SK-N-SH treated with all-trans-retinoic acid at 6 μM for 48 hours (cell line): ENCODE results near the gene RAD51B.

ENCODE experiments used
- ATAC-seq: fragments of 200-7000 bp; cut with Tn5 transposase; 3 replicates; pipeline ENCODE4 v1.9.1; 2020; ENCODE audit warnings: mild to moderate bottlenecking, moderate library complexity
- BACH2 ChIP-seq: fragments of 250-450 bp; sonication (Bioruptor Pico); IDR thresholded peaks from 2 replicates; pipeline ENCODE4 v1.9.0; 2021; ENCODE audit warnings: mild to moderate bottlenecking, borderline replicate concordance
- CREB5 ChIP-seq: fragments of 250-450 bp; sonication (Bioruptor Pico); IDR thresholded peaks from 2 replicates; pipeline ENCODE4 v1.5.1; 2020; ENCODE audit warnings: low read depth, mild to moderate bottlenecking, moderate library complexity
- CSDC2 ChIP-seq: fragments of 250-450 bp; sonication (Bioruptor Pico); IDR thresholded peaks from 2 replicates; pipeline ENCODE4 v1.5.0; 2020; ENCODE audit warnings: mild to moderate bottlenecking, moderate library complexity
- GLIS3 ChIP-seq: fragments of 250-450 bp; sonication (Bioruptor Pico); IDR thresholded peaks from 2 replicates; pipeline ENCODE4 v1.5.0; 2020; ENCODE audit warnings: mild to moderate bottlenecking, moderate library complexity
- ISL1 ChIP-seq: fragments of 250-450 bp; sonication (Bioruptor Pico); IDR thresholded peaks from 2 replicates; pipeline ENCODE4 v2.1.2; 2022; ENCODE audit warnings: mild to moderate bottlenecking, moderate library complexity
- OSR1 ChIP-seq: fragments of 250-450 bp; sonication (Bioruptor Pico); IDR thresholded peaks from 2 replicates; pipeline ENCODE4 v1.8.0; 2022; ENCODE audit warnings: moderate library complexity, mild to moderate bottlenecking, inconsistent platforms
- PATZ1 ChIP-seq: fragments of 250-450 bp; sonication (Bioruptor Pico); IDR thresholded peaks from 2 replicates; pipeline ENCODE4 v1.8.0; 2020; ENCODE audit warnings: mild to moderate bottlenecking, moderate library complexity, borderline replicate concordance
- PPARA ChIP-seq: fragments of 250-450 bp; sonication (Bioruptor Pico); IDR thresholded peaks from 2 replicates; pipeline ENCODE4 v1.5.0; 2020; ENCODE audit warnings: mild to moderate bottlenecking, borderline replicate concordance
- RARB ChIP-seq: fragments of 250-450 bp; sonication (Bioruptor Pico); IDR thresholded peaks from 2 replicates; pipeline ENCODE4 v1.8.0; 2021; ENCODE audit warnings: mild to moderate bottlenecking, moderate library complexity
- SNAI2 ChIP-seq: fragments of 250-450 bp; sonication (Bioruptor Pico); IDR thresholded peaks from 2 replicates; pipeline ENCODE4 v1.5.0; 2020; ENCODE audit warnings: mild to moderate bottlenecking, moderate library complexity
- TCF4 ChIP-seq: fragments of 250-450 bp; sonication (Bioruptor Pico); IDR thresholded peaks from 2 replicates; pipeline ENCODE4 v1.8.0; 2021; ENCODE audit warnings: mild to moderate bottlenecking, moderate library complexity, borderline replicate concordance
- TOX ChIP-seq: fragments of 250-450 bp; sonication (Bioruptor Pico); IDR thresholded peaks from 2 replicates; pipeline ENCODE4 v1.8.0; 2021; ENCODE audit warnings: mild to moderate bottlenecking, moderate library complexity, borderline replicate concordance
- ZC3H10 ChIP-seq: fragments of 250-450 bp; sonication (Bioruptor Pico); IDR thresholded peaks from 2 replicates; pipeline ENCODE4 v1.5.1; 2021; ENCODE audit warnings: mild to moderate bottlenecking, moderate library complexity
- ZFP3 ChIP-seq: fragments of 250-450 bp; sonication (Bioruptor Pico); IDR thresholded peaks from 2 replicates; pipeline ENCODE4 v1.5.0; 2020; ENCODE audit warnings: mild to moderate bottlenecking, moderate library complexity
- ZFP30 ChIP-seq: fragments of 450-650 bp; formaldehyde crosslinking; IDR thresholded peaks from 2 replicates; pipeline ENCODE4 v1.5.0; 2022; ENCODE audit warnings: mild to moderate bottlenecking, moderate library complexity
- ZNF565 ChIP-seq: fragments of 450-650 bp; formaldehyde crosslinking; conservative IDR thresholded peaks from 2 replicates; pipeline ENCODE4 v1.5.0; 2020; ENCODE audit warnings: low read depth, mild to moderate bottlenecking, moderate library complexity
- ZNF70 ChIP-seq: fragments of 450-650 bp; formaldehyde crosslinking; IDR thresholded peaks from 2 replicates; pipeline ENCODE4 v1.5.0; 2020; ENCODE audit warnings: mild to moderate bottlenecking, moderate library complexity
- ZNF8 ChIP-seq: fragments of 450-650 bp; formaldehyde crosslinking; IDR thresholded peaks from 2 replicates; pipeline ENCODE4 v1.5.0; 2020; ENCODE audit warnings: mild to moderate bottlenecking, moderate library complexity
- TF ChIP-seq, protein P1 (sequence below): fragments of 250-450 bp; sonication (Bioruptor Pico); IDR thresholded peaks from 2 replicates; pipeline ENCODE4 v1.5.0; 2020; ENCODE audit warnings: mild to moderate bottlenecking, moderate library complexity

The RAD51B gene

GRCh38 chr14:68065322-68065721, 245.7 kb downstream of the RAD51B start:
- no peak for ATAC-seq
- TF ChIP-seq PATZ1 (CRISPR knock-in tag) (no peak), BACH2 (CRISPR knock-in tag) (no peak), CSDC2 (CRISPR knock-in tag) (no peak), ZNF8 (CRISPR knock-in tag) (no peak), CREB5 (CRISPR knock-in tag) (no peak), OSR1 (CRISPR knock-in tag) (no peak), ZNF565 (CRISPR knock-in tag) (no peak), SNAI2 (CRISPR knock-in tag) (no peak), TOX (no peak), ZC3H10 (CRISPR knock-in tag) (no peak)

GRCh38 chr14:68074765-68075381, 255.3 kb downstream of the RAD51B start:
- no peak for TF ChIP-seq RARB (CRISPR knock-in tag)
- TF ChIP-seq ZFP30: no peak
- no peak for ATAC-seq

DNA sequence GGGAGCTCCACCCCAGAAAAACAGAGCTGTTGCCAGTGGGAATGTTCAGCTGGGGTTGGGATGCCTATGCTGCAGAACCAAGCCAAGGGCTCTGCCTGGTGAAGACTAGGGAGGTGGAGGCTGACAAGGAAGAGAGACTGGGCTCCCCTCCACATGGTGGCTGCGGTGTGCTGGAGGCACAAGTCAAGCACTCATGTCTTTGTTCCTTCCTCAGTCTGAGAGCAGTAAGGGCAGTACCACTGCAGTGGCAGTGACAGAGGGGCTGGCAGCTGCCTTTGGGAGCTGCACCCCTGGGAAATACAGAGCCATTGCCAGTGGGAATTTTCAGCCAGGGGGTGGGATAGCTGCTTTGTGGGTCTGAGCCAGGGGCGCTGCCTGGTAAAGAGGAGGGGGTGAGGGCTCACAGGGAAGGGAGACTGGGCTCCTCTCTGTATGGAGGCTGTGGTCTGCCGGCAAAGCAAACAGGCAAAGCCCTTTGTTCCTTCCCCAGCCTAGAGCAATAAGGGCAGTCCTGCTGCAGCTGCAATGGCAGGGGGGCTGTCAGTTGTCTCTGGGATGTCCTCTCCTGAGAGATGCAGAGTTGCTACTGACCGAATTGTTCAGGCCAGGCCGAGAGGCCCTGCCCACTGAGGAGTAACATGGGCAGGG, 255.9 kb downstream of the RAD51B start:
- TF ChIP-seq CSDC2 (CRISPR knock-in tag) (no peak), ZFP3 (CRISPR knock-in tag) (no peak), ZC3H10 (CRISPR knock-in tag) (no peak)
- ATAC-seq: no peak

DNA sequence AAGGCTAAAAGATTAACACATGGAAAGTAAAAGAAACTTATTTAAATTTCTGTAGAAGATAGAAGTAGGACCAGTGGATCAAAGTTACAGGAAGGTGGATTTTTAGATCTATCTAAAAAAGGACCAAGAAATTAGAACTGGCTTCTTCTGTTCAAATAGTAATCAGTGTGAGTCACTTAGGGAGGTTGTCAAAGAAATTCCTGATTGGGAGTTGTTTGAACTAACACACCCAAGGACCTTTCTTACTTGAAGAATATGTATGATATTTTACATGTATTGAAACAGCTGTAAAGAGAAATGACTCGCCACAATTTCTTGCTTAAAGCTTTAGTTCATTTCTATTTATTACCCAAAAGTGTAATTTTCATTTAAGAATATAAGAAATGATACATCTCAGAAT, 256.9 kb downstream of the RAD51B start:
- no peak for TF ChIP-seq ZNF565 (CRISPR knock-in tag)
- TF ChIP-seq SNAI2 (CRISPR knock-in tag): no peak
- TF ChIP-seq ZNF70 (CRISPR knock-in tag): no peak
- no peak for TF ChIP-seq TCF4 (CRISPR knock-in tag)
- TF ChIP-seq TOX: no peak
- TF ChIP-seq BACH2 (CRISPR knock-in tag): no peak
- TF ChIP-seq PPARA (CRISPR knock-in tag): no peak
- no peak for TF ChIP-seq OSR1 (CRISPR knock-in tag)
- TF ChIP-seq RARB (CRISPR knock-in tag): no peak
- TF ChIP-seq, all 23 proteins: peak for 0
- no peak for ATAC-seq

- no peak for ATAC-seq
- TF ChIP-seq CREB5 (CRISPR knock-in tag) (no peak), ISL1 (CRISPR knock-in tag) (no peak), ZFP3 (CRISPR knock-in tag) (no peak)
Observed at GRCh38 chr14:68079941-68080697, 260.5 kb downstream of the RAD51B start.

DNA sequence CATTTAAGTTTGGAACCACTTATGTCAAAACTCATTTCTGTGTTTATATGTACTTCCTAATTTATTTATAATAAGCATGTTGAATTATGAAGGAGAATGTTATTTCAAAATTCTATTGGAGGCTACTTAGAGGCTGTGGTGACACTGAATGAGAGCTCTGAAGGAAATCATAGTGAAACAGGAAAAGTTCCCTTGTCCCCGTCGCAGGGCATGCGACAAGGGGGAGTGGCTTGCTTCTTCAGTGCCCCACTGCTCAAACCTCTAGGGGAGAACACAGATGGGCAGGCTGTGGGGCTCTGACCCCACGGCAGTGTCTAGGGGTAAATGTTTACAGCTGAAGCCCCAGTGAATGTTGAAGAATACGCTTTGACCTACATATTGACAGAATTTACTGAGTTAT, 261.9 kb downstream of the RAD51B start:
- no peak for ATAC-seq
- TF ChIP-seq SNAI2 (CRISPR knock-in tag) (no peak), OSR1 (CRISPR knock-in tag) (no peak), ZFP3 (CRISPR knock-in tag) (no peak), GLIS3 (CRISPR knock-in tag) (no peak), ZNF8 (CRISPR knock-in tag) (no peak), PATZ1 (CRISPR knock-in tag) (no peak), CSDC2 (CRISPR knock-in tag) (no peak), ZFP30 (no peak), CREB5 (CRISPR knock-in tag) (no peak), RARB (CRISPR knock-in tag) (no peak)
- TF ChIP-seq, protein P1, sequence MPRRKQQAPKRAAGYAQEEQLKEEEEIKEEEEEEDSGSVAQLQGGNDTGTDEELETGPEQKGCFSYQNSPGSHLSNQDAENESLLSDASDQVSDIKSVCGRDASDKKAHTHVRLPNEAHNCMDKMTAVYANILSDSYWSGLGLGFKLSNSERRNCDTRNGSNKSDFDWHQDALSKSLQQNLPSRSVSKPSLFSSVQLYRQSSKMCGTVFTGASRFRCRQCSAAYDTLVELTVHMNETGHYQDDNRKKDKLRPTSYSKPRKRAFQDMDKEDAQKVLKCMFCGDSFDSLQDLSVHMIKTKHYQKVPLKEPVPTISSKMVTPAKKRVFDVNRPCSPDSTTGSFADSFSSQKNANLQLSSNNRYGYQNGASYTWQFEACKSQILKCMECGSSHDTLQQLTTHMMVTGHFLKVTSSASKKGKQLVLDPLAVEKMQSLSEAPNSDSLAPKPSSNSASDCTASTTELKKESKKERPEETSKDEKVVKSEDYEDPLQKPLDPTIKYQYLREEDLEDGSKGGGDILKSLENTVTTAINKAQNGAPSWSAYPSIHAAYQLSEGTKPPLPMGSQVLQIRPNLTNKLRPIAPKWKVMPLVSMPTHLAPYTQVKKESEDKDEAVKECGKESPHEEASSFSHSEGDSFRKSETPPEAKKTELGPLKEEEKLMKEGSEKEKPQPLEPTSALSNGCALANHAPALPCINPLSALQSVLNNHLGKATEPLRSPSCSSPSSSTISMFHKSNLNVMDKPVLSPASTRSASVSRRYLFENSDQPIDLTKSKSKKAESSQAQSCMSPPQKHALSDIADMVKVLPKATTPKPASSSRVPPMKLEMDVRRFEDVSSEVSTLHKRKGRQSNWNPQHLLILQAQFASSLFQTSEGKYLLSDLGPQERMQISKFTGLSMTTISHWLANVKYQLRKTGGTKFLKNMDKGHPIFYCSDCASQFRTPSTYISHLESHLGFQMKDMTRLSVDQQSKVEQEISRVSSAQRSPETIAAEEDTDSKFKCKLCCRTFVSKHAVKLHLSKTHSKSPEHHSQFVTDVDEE (CRISPR knock-in tag): no peak
